Suprapubic skin (tissue), 4 donors: ENCODE measurements around the gene CFAP46. TPM values are rescaled to one million over a fixed set of nuclear protein-coding genes. Genes with fewer than 3 reads are reported as not detected.

Experiments
- DNase-seq, 2 donors: peaks; one replicate each; pipeline ENCODE4 v3.0.0-alpha.2; 2019; ENCODE audit warnings: low spot score in 2 of 2
- H3K27ac ChIP-seq: fragments of 200-600 bp; sonication (generic); one replicate; pipeline ENCODE4 v1.5.1; 2019
- H3K27me3 ChIP-seq: fragments of 200-600 bp; sonication (generic); one replicate; pipeline ENCODE4 v1.5.1; 2019
- H3K36me3 ChIP-seq: fragments of 200-600 bp; sonication (generic); one replicate; pipeline ENCODE4 v1.5.1; 2019
- H3K4me1 ChIP-seq: fragments of 200-600 bp; sonication (generic); one replicate; pipeline ENCODE4 v1.5.1; 2019
- H3K4me3 ChIP-seq: fragments of 200-600 bp; sonication (generic); one replicate; pipeline ENCODE4 v1.5.1; 2019; ENCODE audit warnings: mild to moderate bottlenecking
- H3K9me3 ChIP-seq: fragments of 200-600 bp; sonication (generic); one replicate; pipeline ENCODE4 v1.5.1; 2019
- CTCF ChIP-seq, 2 donors: fragments of 200-600 bp in 1 of 2; fragments of 450-650 bp in 1 of 2; sonication (generic) in 1 of 2; IDR thresholded peaks; one replicate each; pipeline ENCODE4 v1.5.1; 2016 to 2019; ENCODE audit warnings: antibody characterized with exemption in 2 of 2, mild to moderate bottlenecking in 1 of 2, moderate library complexity in 1 of 2
- EP300 ChIP-seq: sonication (generic); formaldehyde crosslinking; IDR thresholded peaks from one replicate; pipeline ENCODE4 v1.6.1; 2017; ENCODE audit warnings: antibody characterized with exemption
- POLR2A ChIP-seq, 2 donors: fragments of 450-650 bp; IDR thresholded peaks; one replicate each; pipeline ENCODE4 v1.6.1; 2017; ENCODE audit warnings: antibody characterized with exemption in 2 of 2, mild to moderate bottlenecking in 2 of 2, moderate library complexity in 2 of 2
- POLR2AphosphoS5 ChIP-seq, 3 donors: sonication (generic); formaldehyde crosslinking; IDR thresholded peaks; one replicate each; pipeline ENCODE4 v1.6.1; 2017; ENCODE audit warnings: antibody characterized with exemption in 3 of 3
- WGBS: methylation state at CpG from one replicate; pipeline ENCODE4 v1.1.5; 2018; 5-methylcytosine and 5-hydroxymethylcytosine counted together
- total RNA-seq, 4 donors: library from RNA; depleted of rRNA; stranded (reverse); fragments of >200 nt; gene quantifications; one replicate each; pipeline ENCODE4 v1.1.0, GENCODE V29; 2016

Gene CFAP46
- total RNA-seq, 4 donors from 2014 or later = 0.11 to 0.21 TPM; not detected in 2

- H3K4me1 ChIP-seq = no peaks in the 10 kb centered on the region
- no peak overlapping the region for H3K27ac ChIP-seq
- DNase-seq = peak in 1 of 2 donors; percentile 42
- 68% methylated on average over 16 of the region's 33 CpGs for WGBS
- no peak overlapping the region for H3K4me3 ChIP-seq
- no peak for TF ChIP-seq POLR2A (IDR thresholded peaks at IDR 0.05)
- no peak for TF ChIP-seq EP300
- no peak for TF ChIP-seq CTCF (IDR thresholded peaks at IDR 0.05)
- TF ChIP-seq POLR2AphosphoS5 (IDR thresholded peaks at IDR 0.05) = no peak
- peaks cover 79% of the 10 kb centered on the region for H3K27me3 ChIP-seq
- no peaks in the 10 kb centered on the region for H3K36me3 ChIP-seq
- no peaks in the 10 kb centered on the region for H3K9me3 ChIP-seq
These were observed 131.3 kb downstream of the CFAP46 start for GRCh38 chr10:132810807-132811700.

- no peaks in the 10 kb centered on the region for H3K9me3 ChIP-seq
- H3K36me3 ChIP-seq = no peaks in the 10 kb centered on the region
- no peaks in the 10 kb centered on the region for H3K4me1 ChIP-seq
- DNase-seq = peak; percentile 39 to 77
- no peak overlapping the region for H3K4me3 ChIP-seq
- H3K27ac ChIP-seq = no peak overlapping the region
- H3K27me3 ChIP-seq = peaks cover 75% of the 10 kb centered on the region
- 80% methylated on average over 36 of the region's 39 CpGs for whole genome bisulfite sequencing
- no peak for TF ChIP-seq POLR2AphosphoS5 (IDR thresholded peaks at IDR 0.05)
- TF ChIP-seq POLR2A (IDR thresholded peaks at IDR 0.05) = no peak
- no peak for TF ChIP-seq EP300
- TF ChIP-seq CTCF (IDR thresholded peaks at IDR 0.05) = no peak
These were observed 132.1 kb downstream of the CFAP46 start for GRCh38 chr10:132810141-132810806.

DNA sequence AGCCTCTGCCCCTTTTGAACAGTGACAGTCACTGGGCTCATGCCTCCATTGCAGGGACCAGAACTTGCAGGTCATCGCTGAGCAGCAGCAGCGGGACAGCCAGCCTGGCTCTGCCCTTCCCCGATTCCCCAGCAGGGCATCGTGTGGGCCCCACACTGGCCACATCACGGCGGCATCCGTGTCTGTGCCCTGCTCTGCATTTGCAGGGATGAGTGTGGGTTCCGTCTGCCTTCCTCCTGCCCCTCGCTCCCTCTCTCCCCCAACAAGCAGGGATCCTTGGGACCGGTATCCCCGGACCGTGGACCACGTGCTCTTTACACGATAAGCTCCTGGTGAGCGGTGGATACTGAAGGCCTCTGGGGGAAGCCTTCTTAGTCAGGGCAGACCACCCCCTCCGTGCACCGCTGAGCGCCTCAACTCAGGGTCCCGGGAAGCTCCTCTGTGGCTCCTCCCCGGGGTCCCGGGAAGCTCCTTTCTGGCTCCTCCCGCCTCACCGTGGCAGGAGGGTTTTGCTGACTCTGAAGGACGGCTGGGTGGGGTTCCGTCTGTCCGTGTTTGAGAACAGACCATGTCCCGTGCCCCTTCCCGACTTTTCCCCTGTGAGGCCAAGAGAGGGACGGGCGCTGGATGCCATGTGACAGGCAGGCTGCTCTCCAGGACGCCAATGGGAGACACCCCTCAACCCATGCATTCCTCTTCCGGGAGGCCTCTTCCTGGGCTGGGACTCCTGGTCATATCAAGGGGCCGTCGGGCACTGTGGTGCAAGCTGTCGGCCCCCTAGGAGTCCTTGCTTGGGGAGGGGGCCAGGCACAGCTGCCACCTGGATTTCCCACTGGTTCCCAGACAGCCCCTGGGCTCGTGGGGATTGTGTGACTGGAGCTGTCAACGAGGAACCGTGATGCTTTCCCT is 132.9 kb downstream of the CFAP46 start:
- DNase-seq = peak in 1 of 2 donors; percentile 48
- Histone ChIP-seq H3K27me3 (peaks cover 74% of the 10 kb centered on the region), H3K27ac (no peak overlapping the region)

GRCh38 chr10:132808383-132809231 is 133.8 kb downstream of the CFAP46 start:
- no peak overlapping the region for H3K27ac ChIP-seq

More for the DNA sequence above, 132.9 kb downstream of the CFAP46 start:
- Histone ChIP-seq H3K9me3 (no peaks in the 10 kb centered on the region), H3K4me1 (no peaks in the 10 kb centered on the region), H3K36me3 (no peaks in the 10 kb centered on the region), H3K4me3 (no peak overlapping the region)
- no peak for TF ChIP-seq POLR2A (IDR thresholded peaks at IDR 0.05)
- TF ChIP-seq CTCF (IDR thresholded peaks at IDR 0.05) = no peak
- no peak for TF ChIP-seq EP300
- WGBS = 84% methylated on average over 27 of the region's 38 CpGs

More at GRCh38 chr10:132808383-132809231, 133.8 kb downstream of the CFAP46 start:
- Histone ChIP-seq H3K36me3 (no peaks in the 10 kb centered on the region), H3K4me3 (no peak overlapping the region), H3K27me3 (peaks cover 67% of the 10 kb centered on the region), H3K4me1 (no peaks in the 10 kb centered on the region), H3K9me3 (no peaks in the 10 kb centered on the region)
- 38% methylated on average over 27 of the region's 42 CpGs for WGBS
- peak; percentile 48 to 74 for DNase-seq
- no peak for TF ChIP-seq POLR2AphosphoS5 (IDR thresholded peaks at IDR 0.05)
- no peak for TF ChIP-seq EP300
- TF ChIP-seq POLR2A (IDR thresholded peaks at IDR 0.05) = no peak
- TF ChIP-seq CTCF (IDR thresholded peaks at IDR 0.05) = no peak
